ENCODE measurements around the gene METTL15. TPM values are rescaled to one million over a fixed set of nuclear protein-coding genes. Genes with fewer than 3 reads are reported as not detected.
"Not testable (repeated sequence)": the region's sequence is repeated elsewhere in the genome, so short reads cannot be mapped to it uniquely, and the experiment has no call there.

Gene METTL15
- total and polyA plus RNA-seq, 3 donors from 2014 or later, result 8.2 to 25.7 (median 14.8) TPM

GRCh38 chr11:28117712-28118111, 9.5 kb downstream of the METTL15 start:
- DNase-seq, result no peak

GRCh38 chr11:28123151-28123581, 15.0 kb downstream of the METTL15 start:
- WGBS, 2 donors, result 83 to 96% methylated on average over 3 of the region's 3 CpGs
- Histone ChIP-seq H3K9me3 (no peaks in the 10 kb centered on the region), H3K4me3 (no peak overlapping the region), H3K36me3 (ENCODE audit: low read depth, missing control alignments) (no peaks in the 10 kb centered on the region), H3K4me1 (no peaks in the 10 kb centered on the region), H3K27ac (no peak overlapping the region), H3K27me3 (no peaks in the 10 kb centered on the region)
- no peak for TF ChIP-seq CTCF (IDR thresholded peaks at IDR 0.05)
- no peak for TF ChIP-seq POLR2A (IDR thresholded peaks at IDR 0.05)
- DNase-seq, result no peak
- intact Hi-C loops (cut with DNase I; ENCODE audit: low total_unique reads), result no loop called here

More at GRCh38 chr11:28117712-28118111, 9.5 kb downstream of the METTL15 start:
- Histone ChIP-seq H3K36me3 (ENCODE audit: low read depth, missing control alignments) (no peaks in the 10 kb centered on the region), H3K27me3 (no peaks in the 10 kb centered on the region), H3K27ac (no peak overlapping the region), H3K4me1 (no peaks in the 10 kb centered on the region), H3K9me3 (no peaks in the 10 kb centered on the region), H3K4me3 (no peak overlapping the region)
- 95 to 98% methylated on average over 4 of the region's 4 CpGs for WGBS, 2 donors
- intact Hi-C loops (cut with DNase I; ENCODE audit: low total_unique reads), result no loop called here
- TF ChIP-seq POLR2A (IDR thresholded peaks at IDR 0.05) (no peak), CTCF (IDR thresholded peaks at IDR 0.05) (no peak)

GRCh38 chr11:28132548-28132947, 24.4 kb downstream of the METTL15 start:
- no peak for DNase-seq
- WGBS, 2 donors, result 0 to 97% methylated on average over 1 of the region's 1 CpG
- Histone ChIP-seq H3K27ac (no peak overlapping the region), H3K9me3 (no peaks in the 10 kb centered on the region), H3K27me3 (no peaks in the 10 kb centered on the region), H3K36me3 (ENCODE audit: low read depth, missing control alignments) (no peaks in the 10 kb centered on the region), H3K4me3 (no peak overlapping the region), H3K4me1 (no peaks in the 10 kb centered on the region)
- intact Hi-C loops (cut with DNase I; ENCODE audit: low total_unique reads), result no loop called here
- TF ChIP-seq POLR2A (IDR thresholded peaks at IDR 0.05) (no peak), CTCF (IDR thresholded peaks at IDR 0.05) (no peak)

GRCh38 chr11:28133146-28133545, 25.0 kb downstream of the METTL15 start:
- Histone ChIP-seq H3K4me3 (no peak overlapping the region), H3K27me3 (no peaks in the 10 kb centered on the region), H3K36me3 (ENCODE audit: low read depth, missing control alignments) (no peaks in the 10 kb centered on the region), H3K27ac (no peak overlapping the region), H3K4me1 (no peaks in the 10 kb centered on the region), H3K9me3 (no peaks in the 10 kb centered on the region)
- no peak for TF ChIP-seq CTCF (IDR thresholded peaks at IDR 0.05)
- TF ChIP-seq POLR2A (IDR thresholded peaks at IDR 0.05), result no peak
- intact Hi-C loops (cut with DNase I; ENCODE audit: low total_unique reads), result no loop called here
- DNase-seq, result no peak
- 94 to 95% methylated on average over 3 of the region's 3 CpGs for WGBS, 2 donors

- H3K4me1 ChIP-seq; H3K4me3 ChIP-seq; H3K27me3 ChIP-seq; H3K9me3 ChIP-seq; intact Hi-C loops (cut with DNase I; ENCODE audit: low total_unique reads); H3K36me3 ChIP-seq (ENCODE audit: low read depth, missing control alignments); H3K27ac ChIP-seq; DNase-seq: not testable (repeated sequence)
- 94 to 98% methylated on average over 4 of the region's 4 CpGs for WGBS, 2 donors
Observed at GRCh38 chr11:28136157-28136556, 28.0 kb downstream of the METTL15 start.
